HG02870 (cell line): ENCODE measurements around the gene ZNF787.
"Not testable (repeated sequence)": the region's sequence is repeated elsewhere in the genome, so short reads cannot be mapped to it uniquely, and the experiment has no call there.

ENCODE experiments used
- ATAC-seq: cut with Tn5 transposase; IDR thresholded peaks from one replicate; pipeline ENCODE4 v1.9.1; 2021; ENCODE audit warnings: mild to moderate bottlenecking, moderate library complexity; ENCODE audit not compliant: unreplicated experiment

Gene ZNF787

DNA sequence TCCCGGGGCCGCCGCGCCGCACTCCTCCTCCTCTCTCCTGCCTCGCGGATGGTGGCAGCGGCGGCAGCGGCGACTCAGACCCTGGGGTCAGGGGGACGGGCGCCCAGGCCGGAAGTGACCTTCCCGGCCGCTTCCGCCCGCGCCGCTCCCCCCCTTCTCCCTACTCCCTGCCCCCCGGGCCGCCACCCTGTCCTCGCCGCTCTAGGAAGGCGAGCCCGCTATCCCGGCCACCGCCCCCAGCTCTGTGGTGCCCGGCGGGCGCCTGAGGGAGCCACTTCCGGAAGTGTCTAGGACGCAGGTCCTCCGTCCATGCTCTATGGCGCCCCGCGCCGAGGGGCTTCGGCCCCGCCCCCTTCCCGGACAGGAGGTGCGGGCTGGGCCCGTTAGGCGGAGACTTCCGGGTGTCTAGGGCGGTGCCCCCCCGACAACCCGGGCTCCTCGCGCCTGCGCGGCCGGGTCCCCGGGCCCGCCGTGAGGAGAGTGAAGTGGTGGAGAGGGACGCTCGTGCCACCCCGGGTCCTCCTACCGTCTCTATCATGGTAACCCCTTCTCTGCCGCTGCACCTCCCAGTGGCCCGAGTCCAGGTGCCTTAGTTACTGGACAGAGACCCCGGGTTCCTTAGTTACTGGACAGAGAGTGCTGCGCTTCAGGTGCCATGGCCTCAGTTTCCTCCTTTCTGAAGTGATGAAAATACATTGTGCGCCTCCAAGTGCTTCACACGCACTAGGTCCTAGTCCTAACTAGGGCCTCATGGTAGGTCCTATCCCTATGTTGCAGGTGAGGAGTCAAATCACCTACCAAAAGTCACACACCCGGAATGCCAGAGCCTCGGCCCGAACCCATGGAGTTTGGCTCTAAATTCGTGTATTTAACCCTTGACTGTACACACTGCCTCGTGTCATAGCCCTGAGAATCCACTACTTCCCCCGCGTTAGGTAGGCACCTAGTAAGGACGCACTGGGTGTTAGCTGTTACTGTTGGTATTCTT, at the start of gene ZNF787:
Gene ZNF787, minus strand, starts transcription at position 116 of the 988 bp plus-strand sequence. CDS start 18,078 bp downstream, outside the sequence.
- ATAC-seq, result peak; percentile 75

DNA sequence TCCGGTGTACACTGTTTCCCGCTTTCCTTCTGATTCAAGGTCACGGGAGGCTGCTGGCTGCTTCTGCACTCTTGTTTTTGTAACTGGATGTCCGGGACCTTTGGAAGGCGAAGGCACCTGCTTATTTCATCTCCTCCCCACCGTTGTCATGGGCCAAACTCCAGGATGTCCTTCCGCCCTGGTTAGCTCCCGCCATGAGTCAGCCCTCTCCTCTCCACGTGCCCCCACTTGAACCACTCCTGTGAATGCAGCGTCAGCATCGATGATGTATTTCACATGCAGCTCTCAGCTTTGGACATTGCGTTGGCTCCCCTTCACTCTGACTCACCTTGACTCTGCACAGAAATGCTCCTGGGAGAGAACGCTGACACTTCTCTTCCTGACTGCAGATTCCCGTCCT, 49.2 kb upstream of the ZNF787 start:
- no peak for ATAC-seq

GRCh38 chr19:56167064-56167578, 46.0 kb upstream of the ZNF787 start:
- no peak for ATAC-seq

GRCh38 chr19:56163097-56163496, 42.0 kb upstream of the ZNF787 start:
- no peak for ATAC-seq

- ATAC-seq, result no peak
Measured at GRCh38 chr19:56162258-56162657, 41.2 kb upstream of the ZNF787 start.

DNA sequence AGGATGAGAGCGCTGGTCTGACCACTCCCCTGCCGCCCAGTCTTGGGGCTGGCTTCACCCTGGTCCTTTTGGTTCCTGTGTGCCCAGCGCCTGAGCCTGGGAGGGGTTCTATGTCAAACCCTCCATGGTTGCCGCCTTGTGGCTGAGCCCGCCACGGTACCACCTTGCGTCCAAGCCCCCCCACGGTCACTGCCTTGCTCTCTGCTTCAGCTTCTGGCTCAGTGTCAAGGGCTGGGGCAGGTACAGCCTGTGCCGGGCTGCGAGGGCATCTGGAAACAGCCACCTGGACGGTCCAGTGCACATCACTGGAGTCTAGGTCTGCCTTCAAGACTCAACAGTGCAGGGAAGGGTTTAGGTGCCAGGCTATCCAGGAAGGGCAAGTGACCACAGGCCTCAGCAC, 40.4 kb upstream of the ZNF787 start:
- no peak for ATAC-seq

GRCh38 chr19:56159622-56160271, 38.7 kb upstream of the ZNF787 start:
- no peak for ATAC-seq

GRCh38 chr19:56159009-56159559, 38.0 kb upstream of the ZNF787 start:
- no peak for ATAC-seq

GRCh38 chr19:56158170-56158757, 37.2 kb upstream of the ZNF787 start:
- no peak for ATAC-seq

DNA sequence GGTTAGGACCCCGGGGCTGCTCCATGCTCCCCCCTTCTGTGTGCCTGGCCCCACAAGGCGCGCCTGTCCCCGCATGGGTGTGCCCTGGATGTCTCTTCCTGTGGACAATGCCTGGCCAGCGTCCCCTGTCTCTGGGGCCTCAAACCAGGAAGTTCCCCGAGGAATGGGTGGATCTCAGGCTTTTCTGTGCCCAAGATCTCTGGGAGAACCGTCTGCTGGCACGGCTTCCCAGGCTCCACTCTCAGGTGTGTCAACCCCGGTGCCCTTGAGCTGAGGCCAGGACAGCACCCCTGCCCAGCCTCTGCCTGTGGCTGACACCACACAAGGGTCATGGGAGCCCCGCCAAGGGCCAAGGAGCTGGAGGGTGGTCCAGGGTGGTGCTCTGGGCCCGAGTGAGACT, 35.7 kb upstream of the ZNF787 start:
- ATAC-seq, result no peak

DNA sequence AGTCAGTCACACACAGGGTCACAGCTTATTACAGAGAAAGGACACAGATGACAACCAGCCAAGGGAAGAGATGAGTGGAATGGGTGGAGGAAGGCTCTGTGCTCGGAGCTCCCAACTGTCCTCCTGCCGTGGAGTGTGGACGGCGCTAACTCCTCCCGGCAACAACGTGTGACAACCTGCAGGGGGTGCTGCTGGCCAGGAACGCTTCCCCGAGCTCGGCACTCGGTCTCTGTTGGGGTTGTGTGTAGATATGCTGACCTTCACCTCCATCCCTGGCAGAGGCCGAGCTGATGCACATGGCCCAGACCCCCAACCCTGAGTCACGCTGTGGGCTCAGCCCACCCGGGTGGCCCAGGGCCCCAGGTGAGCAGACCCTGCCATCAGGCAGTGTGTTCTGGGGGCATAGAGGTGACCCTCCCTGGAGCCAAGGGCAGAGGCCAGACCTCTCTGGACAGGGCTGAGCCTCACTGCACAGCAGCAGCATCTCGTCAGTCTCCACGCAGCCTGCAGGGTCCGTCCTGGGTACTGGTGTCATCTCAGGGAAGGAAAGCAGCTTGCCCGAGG, 34.1 kb upstream of the ZNF787 start:
- no peak for ATAC-seq

- no peak for ATAC-seq
Measured at GRCh38 chr19:56153507-56153906, 32.4 kb upstream of the ZNF787 start.

GRCh38 chr19:56152644-56153043, 31.5 kb upstream of the ZNF787 start:
- no peak for ATAC-seq

- ATAC-seq, result no peak
Measured at GRCh38 chr19:56150358-56150757, 29.3 kb upstream of the ZNF787 start.

DNA sequence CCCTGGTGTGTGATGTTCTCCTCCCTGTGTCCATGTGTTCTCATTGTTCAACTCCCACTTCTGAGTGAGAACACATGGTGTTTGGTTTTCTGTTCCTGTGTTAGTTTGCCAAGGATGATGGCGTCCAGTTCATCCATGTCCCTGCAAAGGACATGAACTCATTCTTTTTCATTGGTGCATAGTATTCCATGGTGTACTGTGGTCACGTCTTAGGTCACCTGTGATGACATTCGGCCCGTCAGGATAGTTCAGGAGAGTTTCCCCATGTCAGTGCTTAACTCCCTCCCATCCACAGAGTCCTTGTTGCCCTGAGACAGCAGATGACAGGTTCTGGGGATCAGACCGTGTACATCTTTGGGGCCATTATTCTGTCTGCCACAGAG, 28.6 kb upstream of the ZNF787 start:
- no peak for ATAC-seq

DNA sequence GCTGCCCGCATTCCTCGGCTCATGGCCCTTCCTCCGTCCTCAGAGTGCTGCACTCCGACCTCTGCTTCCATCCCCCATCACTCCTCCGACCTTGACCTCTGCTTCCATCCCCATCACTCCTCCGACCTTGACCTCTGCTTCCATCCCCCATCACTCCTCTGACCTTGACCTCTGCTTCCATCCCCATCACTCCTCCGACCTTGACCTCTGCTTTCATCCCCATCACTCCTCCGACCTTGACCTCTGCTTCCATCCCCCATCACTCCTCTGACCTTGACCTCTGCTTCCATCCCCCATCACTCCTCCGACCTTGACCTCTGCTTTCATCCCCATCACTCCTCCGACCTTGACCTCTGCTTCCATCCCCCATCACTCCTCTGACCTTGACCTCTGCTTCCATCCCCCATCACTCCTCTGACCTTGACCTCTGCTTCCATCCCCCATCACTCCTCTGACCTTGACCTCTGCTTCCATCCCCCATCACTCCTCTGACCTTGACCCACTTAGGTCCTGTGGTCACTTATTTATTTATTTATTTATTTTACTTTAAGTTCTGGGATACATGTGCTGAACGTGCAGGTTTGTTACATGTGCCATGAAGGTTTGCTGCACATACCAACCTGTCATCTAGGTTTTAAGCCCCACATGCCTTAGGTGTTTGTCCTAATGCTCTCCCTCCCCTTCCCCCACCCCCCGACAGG, 28.0 kb upstream of the ZNF787 start:
- not testable (repeated sequence) for ATAC-seq

- no peak for ATAC-seq
Measured at GRCh38 chr19:56148096-56148495, 27.0 kb upstream of the ZNF787 start.

DNA sequence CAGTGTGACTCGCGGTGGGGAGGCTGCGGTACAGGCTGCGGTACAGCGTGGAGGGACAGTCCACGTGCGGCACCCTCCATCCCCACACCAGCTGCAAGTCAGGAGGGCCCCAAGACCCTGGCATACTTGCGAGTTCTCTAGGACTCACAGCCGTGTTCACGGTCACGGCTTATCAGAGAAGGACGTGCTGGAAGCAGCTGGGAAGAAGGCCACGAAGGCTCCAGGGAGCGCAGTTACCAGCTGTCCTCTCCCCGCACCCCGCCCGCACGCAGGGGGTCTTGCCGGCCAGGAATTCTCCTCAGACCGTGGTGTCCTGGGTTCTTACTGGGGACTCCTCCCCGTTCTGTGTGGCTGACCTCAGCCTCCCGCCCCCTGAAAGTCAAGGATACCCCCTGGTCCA, 26.2 kb upstream of the ZNF787 start:
- ATAC-seq, result no peak

DNA sequence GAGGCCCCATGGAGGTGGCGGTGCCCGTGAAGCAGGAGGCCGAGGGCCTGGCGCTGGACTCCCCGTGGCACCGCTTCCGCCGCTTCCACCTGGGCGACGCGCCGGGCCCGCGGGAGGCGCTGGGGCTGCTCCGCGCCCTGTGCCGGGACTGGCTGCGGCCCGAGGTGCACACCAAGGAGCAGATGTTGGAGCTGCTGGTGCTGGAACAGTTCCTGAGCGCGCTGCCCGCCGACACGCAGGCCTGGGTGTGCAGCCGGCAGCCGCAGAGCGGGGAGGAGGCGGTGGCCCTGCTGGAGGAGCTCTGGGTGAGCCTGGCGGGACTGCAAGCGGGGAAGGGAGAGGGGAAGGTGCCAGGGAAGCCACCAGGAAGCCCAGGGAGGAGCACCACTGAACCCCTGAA, 25.8 kb upstream of the ZNF787 start:
- no peak for ATAC-seq

- ATAC-seq, result no peak
Measured at GRCh38 chr19:56145698-56146097, 24.6 kb upstream of the ZNF787 start.
